Mesenchymal stem cell (in vitro differentiated cells and primary cell): ENCODE data around the gene ZMYND12.

Experiments
- DNase-seq: peaks from one replicate; pipeline ENCODE4 v3.0.0-alpha.2; 2013
- H2AFZ ChIP-seq: one replicate; pipeline ENCODE4 v1.6.1; 2013; ENCODE audit warnings: low read depth, mild to moderate bottlenecking, control low read depth, inconsistent platforms, low read length, moderate library complexity
- H2AK5ac ChIP-seq: 2 replicates; pipeline ENCODE4 v1.6.1; 2013; ENCODE audit warnings: low read length, moderate library complexity, mild to moderate bottlenecking, inconsistent platforms; ENCODE audit not compliant: severe bottlenecking
- H2BK120ac ChIP-seq: one replicate; pipeline ENCODE4 v1.6.1; 2013; ENCODE audit warnings: low read depth, mild to moderate bottlenecking, inconsistent platforms, low read length, moderate library complexity
- H2BK12ac ChIP-seq, 2 experiments: one replicate each; pipeline ENCODE4 v1.6.1; 2013; ENCODE audit warnings: inconsistent platforms in 2 of 2, low read length in 2 of 2, mild to moderate bottlenecking in 2 of 2, moderate library complexity in 2 of 2, control low read depth in 1 of 2
- H2BK15ac ChIP-seq: one replicate; pipeline ENCODE4 v1.6.1; 2013; ENCODE audit warnings: mild to moderate bottlenecking, low read depth, inconsistent platforms; ENCODE audit not compliant: poor library complexity, severe bottlenecking
- H2BK5ac ChIP-seq: 2 replicates; pipeline ENCODE4 v1.6.1; 2013; ENCODE audit warnings: low read depth, mild to moderate bottlenecking, low read length, control low read depth, inconsistent platforms; ENCODE audit not compliant: poor library complexity, severe bottlenecking
- H3K14ac ChIP-seq, 2 experiments: one replicate each; pipeline ENCODE4 v1.6.1; 2013; ENCODE audit warnings: inconsistent platforms in 2 of 2, low read length in 2 of 2, control low read depth in 1 of 2, mild to moderate bottlenecking in 1 of 2, moderate library complexity in 1 of 2
- H3K18ac ChIP-seq, 2 experiments: one replicate each; pipeline ENCODE4 v1.6.1; 2013; ENCODE audit warnings: inconsistent platforms in 2 of 2, low read length in 2 of 2, control low read depth in 1 of 2, low read depth in 1 of 2, mild to moderate bottlenecking in 1 of 2
- H3K23ac ChIP-seq, 2 experiments: one replicate each; pipeline ENCODE4 v1.6.1; 2013; ENCODE audit warnings: inconsistent platforms in 2 of 2, low read length in 2 of 2, mild to moderate bottlenecking in 2 of 2, moderate library complexity in 2 of 2, control low read depth in 1 of 2
- H3K27ac ChIP-seq: 2 replicates; pipeline ENCODE4 v1.5.1; 2013; ENCODE audit warnings: mild to moderate bottlenecking, moderate library complexity, low read length, control low read depth, inconsistent platforms; ENCODE audit not compliant: poor library complexity, severe bottlenecking
- H3K27me3 ChIP-seq, 2 experiments: 2 replicates each; pipeline versions ENCODE4 v1.6.1 to v1.7.0; 2013; ENCODE audit warnings: low read length in 2 of 2, mild to moderate bottlenecking in 2 of 2, moderate library complexity in 2 of 2, control low read depth in 1 of 2, inconsistent platforms in 1 of 2; ENCODE audit not compliant: control insufficient read depth in 1 of 2, insufficient read depth in 1 of 2
- H3K36me3 ChIP-seq, 2 experiments: 2 replicates each; pipeline versions ENCODE4 v1.6.1 to v1.7.0; 2013; ENCODE audit warnings: low read length in 2 of 2, control low read depth in 1 of 2, inconsistent platforms in 1 of 2, low read depth in 1 of 2, mild to moderate bottlenecking in 1 of 2; ENCODE audit not compliant: insufficient read depth in 2 of 2, control insufficient read depth in 1 of 2
- H3K4ac ChIP-seq, 2 experiments: one replicate each; pipeline ENCODE4 v1.6.1; 2013; ENCODE audit warnings: inconsistent platforms in 2 of 2, low read length in 2 of 2, mild to moderate bottlenecking in 2 of 2, moderate library complexity in 2 of 2, control low read depth in 1 of 2, low read depth in 1 of 2
- H3K4me1 ChIP-seq: 2 replicates; pipeline ENCODE4 v1.6.1; 2013; ENCODE audit warnings: low read depth, low read length, control low read depth; ENCODE audit not compliant: control insufficient read depth, insufficient read depth
- H3K4me2 ChIP-seq: 2 replicates; pipeline ENCODE4 v1.6.1; 2013; ENCODE audit warnings: low read length, mild to moderate bottlenecking, inconsistent platforms; ENCODE audit not compliant: poor library complexity, severe bottlenecking
- H3K4me3 ChIP-seq, 2 experiments: 2 replicates each; pipeline versions ENCODE4 v1.5.1 to v1.7.0; 2013; ENCODE audit warnings: low read length in 2 of 2, mild to moderate bottlenecking in 2 of 2, control low read depth in 1 of 2, low read depth in 1 of 2; ENCODE audit not compliant: insufficient read depth in 1 of 2
- H3K79me1 ChIP-seq: replicated peaks from 2 replicates; pipeline ENCODE4 v1.6.1; 2013; ENCODE audit warnings: mild to moderate bottlenecking, control low read depth, low read length, inconsistent platforms; ENCODE audit not compliant: poor library complexity, severe bottlenecking
- H3K9ac ChIP-seq: 2 replicates; pipeline ENCODE4 v1.7.0; 2013; ENCODE audit warnings: mild to moderate bottlenecking, low read length, moderate library complexity
- H3K9me3 ChIP-seq: 2 replicates; pipeline ENCODE4 v1.7.0; 2013; ENCODE audit warnings: mild to moderate bottlenecking, low read length; ENCODE audit not compliant: control insufficient read depth
- H4K8ac ChIP-seq: one replicate; pipeline ENCODE4 v1.6.1; 2013; ENCODE audit warnings: inconsistent platforms, mild to moderate bottlenecking, low read length, moderate library complexity
- H4K91ac ChIP-seq: one replicate; pipeline ENCODE4 v1.6.1; 2013; ENCODE audit warnings: mild to moderate bottlenecking, low read length, inconsistent platforms
- WGBS: methylation state at CpG from one replicate; pipeline ENCODE4 v1.1.7; 2013; ENCODE audit warnings: mixed read lengths; 5-methylcytosine and 5-hydroxymethylcytosine counted together

ZMYND12 gene

DNA sequence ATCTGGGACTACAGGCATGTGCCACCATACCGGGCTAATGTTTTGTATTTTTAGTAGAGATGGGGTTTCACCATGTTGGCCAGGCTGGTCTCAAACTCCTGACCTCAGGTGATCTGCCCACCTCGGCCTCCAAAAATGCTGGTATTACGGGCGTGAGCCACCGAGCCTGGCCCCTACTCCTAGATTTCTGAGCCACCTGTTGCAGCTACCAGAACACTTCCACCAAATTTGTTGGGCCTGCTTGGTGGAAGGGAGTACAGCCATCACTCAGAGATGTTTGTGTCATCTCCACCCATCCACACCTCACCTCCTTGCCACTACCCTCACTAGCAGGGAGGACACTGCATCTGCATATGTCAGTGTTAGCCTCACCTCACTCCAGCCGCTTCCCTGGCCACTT, 69.8 kb downstream of the ZMYND12 start:
- Histone ChIP-seq H3K79me1 (no peaks in the 10 kb centered on the region), H4K91ac (no peak overlapping the region), H2BK5ac (no peak overlapping the region), H2BK15ac (no peak overlapping the region), H2BK120ac (no peak overlapping the region), H3K4me3 (no peak overlapping the region), H3K4ac (no peak overlapping the region), H3K9me3 (no peaks in the 10 kb centered on the region), H3K23ac (no peak overlapping the region), H3K4me2 (no peak overlapping the region), H3K18ac (no peak overlapping the region), H2AK5ac (no peak overlapping the region), H4K8ac (no peak overlapping the region), H3K27ac (no peak overlapping the region), H3K9ac (no peak overlapping the region), H3K36me3 (peaks cover 0 to under 1% of the 10 kb centered on the region in 2 experiments), H3K27me3 (peaks cover 29 to 40% of the 10 kb centered on the region in 2 experiments), H2AFZ (no peak overlapping the region), H3K14ac (peak overlapping the region in 1 of 2 experiments; percentile 55), H3K4me1 (peaks cover under 1% of the 10 kb centered on the region), H2BK12ac (no peak overlapping the region)
- no peak for DNase-seq
- WGBS = 93% methylated on average over 5 of the region's 6 CpGs

DNA sequence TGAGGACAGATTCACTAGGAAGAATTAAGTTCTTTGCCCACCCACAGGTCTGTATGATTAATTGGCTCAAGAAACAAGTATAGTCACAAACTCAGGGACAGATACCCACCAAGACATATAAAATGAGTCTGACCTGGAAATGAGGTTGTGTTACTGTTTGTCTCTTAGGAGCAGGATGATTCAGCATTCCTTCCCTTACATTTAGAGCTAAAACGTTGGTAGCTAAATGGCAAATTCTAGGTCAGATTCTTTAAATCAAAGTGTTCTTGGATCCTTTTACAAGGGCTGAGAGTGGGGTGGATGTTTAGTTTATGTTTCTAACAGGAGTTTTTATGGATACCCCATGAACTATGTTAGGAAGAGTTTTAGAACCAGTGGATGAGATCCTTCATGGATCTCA, 70.5 kb downstream of the ZMYND12 start:
- Histone ChIP-seq H2BK120ac (no peak overlapping the region), H3K4me2 (no peak overlapping the region), H3K23ac (no peak overlapping the region), H3K79me1 (no peaks in the 10 kb centered on the region), H3K4ac (no peak overlapping the region), H3K4me1 (peaks cover 7% of the 10 kb centered on the region), H3K9ac (no peak overlapping the region), H3K36me3 (peaks cover 0 to 4% of the 10 kb centered on the region in 2 experiments), H2BK5ac (no peak overlapping the region), H2AFZ (no peak overlapping the region), H2BK12ac (no peak overlapping the region), H2BK15ac (no peak overlapping the region), H3K18ac (no peak overlapping the region), H3K27ac (no peak overlapping the region), H2AK5ac (no peak overlapping the region), H3K27me3 (peaks cover 28 to 36% of the 10 kb centered on the region in 2 experiments), H3K9me3 (no peaks in the 10 kb centered on the region), H3K14ac (no peak overlapping the region), H3K4me3 (no peak overlapping the region), H4K91ac (no peak overlapping the region), H4K8ac (no peak overlapping the region)
- WGBS = no CpG with 5 or more reads among the region's 1 CpG
- peak; percentile 9 for DNase-seq

DNA sequence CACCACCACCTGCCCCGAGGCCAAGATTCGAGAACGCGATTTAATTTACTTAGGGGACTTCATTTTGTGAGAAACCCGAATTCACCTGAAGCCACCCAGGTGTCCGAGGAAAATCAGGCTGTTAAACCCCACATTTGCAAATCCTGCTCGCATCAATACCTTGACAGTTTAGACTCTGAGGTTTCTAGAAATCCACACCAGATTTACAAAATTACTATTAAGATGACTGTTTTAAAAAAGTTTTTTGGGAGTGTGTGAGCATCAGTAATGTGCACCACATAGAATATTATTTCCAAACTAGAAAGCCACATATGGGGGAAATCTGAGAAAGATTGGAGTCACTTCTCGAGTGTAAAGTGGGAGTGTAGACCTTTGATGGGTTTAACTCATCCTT, 74.5 kb downstream of the ZMYND12 start:
- no peak overlapping the region for H4K91ac ChIP-seq
- H3K23ac ChIP-seq = no peak overlapping the region
- H3K4me2 ChIP-seq = peak overlapping the region; percentile 98
- DNase-seq = no peak
- H3K14ac ChIP-seq = no peak overlapping the region
- H4K8ac ChIP-seq = no peak overlapping the region
- H2BK12ac ChIP-seq = no peak overlapping the region
- no peak overlapping the region for H2AK5ac ChIP-seq
- H3K27ac ChIP-seq = no peak overlapping the region
- H3K9me3 ChIP-seq = no peaks in the 10 kb centered on the region
- no peak overlapping the region for H2BK120ac ChIP-seq
- H3K4me1 ChIP-seq = peaks cover 10% of the 10 kb centered on the region
- H2BK15ac ChIP-seq = no peak overlapping the region
- H2BK5ac ChIP-seq = no peak overlapping the region
- WGBS = 6% methylated on average over 7 of the region's 8 CpGs
- peak overlapping the region; percentile 63 to 72 for H3K4me3 ChIP-seq
- H3K36me3 ChIP-seq = peaks cover 0 to 4% of the 10 kb centered on the region in 2 experiments
- no peak overlapping the region for H3K4ac ChIP-seq
- H3K18ac ChIP-seq = no peak overlapping the region
- no peak overlapping the region for H2AFZ ChIP-seq
- H3K79me1 ChIP-seq = no peaks in the 10 kb centered on the region
- peaks cover 39 to 46% of the 10 kb centered on the region in 2 experiments for H3K27me3 ChIP-seq
- H3K9ac ChIP-seq = no peak overlapping the region

DNA sequence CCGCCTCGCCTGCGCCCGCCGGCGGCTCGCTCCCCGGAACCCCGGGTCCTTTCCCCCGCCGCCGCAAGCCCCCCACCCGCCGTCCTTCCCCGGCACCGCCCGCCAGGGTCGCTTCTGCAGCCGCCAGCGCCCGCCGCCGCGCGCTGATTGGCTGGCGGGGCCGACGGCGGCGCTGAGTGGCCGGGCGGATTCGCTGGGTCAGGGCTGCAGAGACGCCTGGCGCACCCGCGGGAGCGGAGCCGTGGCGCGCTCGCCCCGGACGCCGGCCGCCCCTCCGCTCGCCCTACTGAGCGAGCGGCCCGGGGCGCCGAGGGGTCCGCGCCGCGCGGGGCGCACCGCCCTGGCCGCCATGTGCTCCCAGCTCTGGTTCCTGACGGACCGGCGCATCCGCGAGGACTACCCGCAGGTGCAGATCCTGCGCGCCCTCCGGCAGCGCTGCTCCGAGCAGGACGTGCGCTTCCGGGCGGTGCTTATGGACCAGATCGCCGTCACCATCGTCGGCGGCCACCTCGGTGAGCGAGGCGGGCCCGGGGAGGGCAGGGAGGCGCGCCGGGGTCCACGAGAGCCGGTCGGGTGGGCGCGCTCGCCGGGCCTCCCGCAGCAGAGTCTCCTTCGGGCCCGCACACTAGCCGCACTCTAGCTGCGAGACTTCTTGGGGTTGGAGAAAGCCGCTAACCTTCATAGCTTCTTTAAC, 75.1 kb downstream of the ZMYND12 start, which contains the start of gene RIMKLA:
RIMKLA (plus strand) TSS at position 207 of the 694 bp plus-strand sequence; CDS start at position 350, 143 bp downstream.
- peak; percentile 37 for DNase-seq
- Histone ChIP-seq H3K36me3 (peaks cover 0 to 4% of the 10 kb centered on the region in 2 experiments), H3K4me1 (peaks cover 10% of the 10 kb centered on the region), H3K9ac (no peak within 1 kb of the TSS), H3K4me2 (peak within 1 kb of the TSS; percentile 98), H2AK5ac (no peak within 1 kb of the TSS), H3K27ac (no peak within 1 kb of the TSS), H3K4me3 (peak within 1 kb of the TSS; percentile 63 to 72), H3K18ac (peak within 1 kb of the TSS in 1 of 2 experiments; percentile 12), H3K27me3 (peaks cover 39 to 46% of the 10 kb centered on the region in 2 experiments), H3K79me1 (no peaks in the 10 kb centered on the region), H3K23ac (no peak within 1 kb of the TSS), H3K14ac (no peak within 1 kb of the TSS), H3K4ac (no peak within 1 kb of the TSS), H4K91ac (no peak within 1 kb of the TSS), H3K9me3 (no peaks in the 10 kb centered on the region), H2AFZ (peak within 1 kb of the TSS; percentile 82), H2BK120ac (peak within 1 kb of the TSS; percentile 5), H4K8ac (no peak within 1 kb of the TSS), H2BK5ac (no peak within 1 kb of the TSS), H2BK12ac (no peak within 1 kb of the TSS), H2BK15ac (no peak within 1 kb of the TSS)
- WGBS = under 1% methylated on average over 35 of the region's 101 CpGs
